Activated naive CD8-positive, alpha-beta T cell (primary cell): Measurements from ENCODE around the gene RNF5.
A peak's percentile ranks its signal among the peaks of the same experiment; 100 is the strongest.
"Not testable (repeated sequence)": the region's sequence is repeated elsewhere in the genome, so short reads cannot be mapped to it uniquely, and the experiment has no call there.

Experiments used
- H3K27ac Mint-ChIP-seq: one replicate; pipeline ENCODE4 v1.8.0; 2021; ENCODE audit warnings: mixed read lengths
- H3K27me3 Mint-ChIP-seq: one replicate; pipeline ENCODE4 v1.8.0; 2021; ENCODE audit warnings: mixed read lengths
- H3K36me3 Mint-ChIP-seq: one replicate; pipeline ENCODE4 v1.8.0; 2021; ENCODE audit warnings: mixed read lengths
- H3K4me1 Mint-ChIP-seq: one replicate; pipeline ENCODE4 v1.8.0; 2021; ENCODE audit warnings: low read depth, mixed read lengths
- H3K4me3 Mint-ChIP-seq: one replicate; pipeline ENCODE4 v1.8.0; 2021; ENCODE audit warnings: mild to moderate bottlenecking, mixed read lengths
- H3K9me3 Mint-ChIP-seq: one replicate; pipeline ENCODE4 v1.8.0; 2021; ENCODE audit warnings: low read depth, mixed read lengths

The RNF5 gene

GRCh38 chr6:32177183-32177787 lies 920 bp upstream of the RNF5 start:
- peaks cover 73% of the 10 kb centered on the region for H3K4me1 Mint-ChIP-seq
- H3K9me3 Mint-ChIP-seq, result no peaks in the 10 kb centered on the region
- H3K4me3 Mint-ChIP-seq, result peak overlapping the region; percentile 91
- peak overlapping the region; percentile 90 for H3K27ac Mint-ChIP-seq
- H3K36me3 Mint-ChIP-seq, result peaks cover 4% of the 10 kb centered on the region
- H3K27me3 Mint-ChIP-seq, result no peaks in the 10 kb centered on the region

- H3K27me3 Mint-ChIP-seq, result no peaks in the 10 kb centered on the region
- H3K4me3 Mint-ChIP-seq, result peak overlapping the region; percentile 91
- H3K36me3 Mint-ChIP-seq, result peaks cover 4% of the 10 kb centered on the region
- H3K9me3 Mint-ChIP-seq, result no peaks in the 10 kb centered on the region
- peaks cover 62% of the 10 kb centered on the region for H3K4me1 Mint-ChIP-seq
- H3K27ac Mint-ChIP-seq, result peak overlapping the region; percentile 90
These were observed 589 bp downstream of the RNF5 start for GRCh38 chr6:32178547-32179440.

DNA sequence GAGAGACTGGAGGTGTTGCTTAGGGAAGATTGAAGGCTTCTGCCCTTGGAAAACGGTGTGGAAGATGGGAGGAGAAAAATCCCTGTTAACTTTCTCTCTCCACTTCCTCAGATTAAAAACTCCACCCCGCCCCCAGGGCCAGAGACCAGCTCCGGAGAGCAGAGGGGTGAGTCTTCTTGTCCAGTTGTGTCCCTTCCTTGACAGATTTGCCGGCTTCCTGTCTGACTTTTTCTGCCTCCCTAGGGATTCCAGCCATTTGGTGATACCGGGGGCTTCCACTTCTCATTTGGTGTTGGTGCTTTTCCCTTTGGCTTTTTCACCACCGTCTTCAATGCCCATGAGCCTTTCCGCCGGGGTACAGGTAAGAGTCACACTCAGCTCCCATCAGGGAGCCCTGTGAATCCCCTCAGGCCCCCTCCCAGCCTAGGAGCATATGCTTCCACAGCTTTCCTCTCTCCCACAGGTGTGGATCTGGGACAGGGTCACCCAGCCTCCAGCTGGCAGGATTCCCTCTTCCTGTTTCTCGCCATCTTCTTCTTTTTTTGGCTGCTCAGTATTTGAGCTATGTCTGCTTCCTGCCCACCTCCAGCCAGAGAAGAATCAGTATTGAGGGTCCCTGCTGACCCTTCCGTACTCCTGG lies 1.7 kb downstream of the RNF5 start:
- H3K36me3 Mint-ChIP-seq, result peaks cover 4% of the 10 kb centered on the region
- H3K27me3 Mint-ChIP-seq, result no peaks in the 10 kb centered on the region
- peak overlapping the region; percentile 91 for H3K4me3 Mint-ChIP-seq
- peak overlapping the region; percentile 90 for H3K27ac Mint-ChIP-seq
- H3K9me3 Mint-ChIP-seq, result no peaks in the 10 kb centered on the region
- peaks cover 52% of the 10 kb centered on the region for H3K4me1 Mint-ChIP-seq

DNA sequence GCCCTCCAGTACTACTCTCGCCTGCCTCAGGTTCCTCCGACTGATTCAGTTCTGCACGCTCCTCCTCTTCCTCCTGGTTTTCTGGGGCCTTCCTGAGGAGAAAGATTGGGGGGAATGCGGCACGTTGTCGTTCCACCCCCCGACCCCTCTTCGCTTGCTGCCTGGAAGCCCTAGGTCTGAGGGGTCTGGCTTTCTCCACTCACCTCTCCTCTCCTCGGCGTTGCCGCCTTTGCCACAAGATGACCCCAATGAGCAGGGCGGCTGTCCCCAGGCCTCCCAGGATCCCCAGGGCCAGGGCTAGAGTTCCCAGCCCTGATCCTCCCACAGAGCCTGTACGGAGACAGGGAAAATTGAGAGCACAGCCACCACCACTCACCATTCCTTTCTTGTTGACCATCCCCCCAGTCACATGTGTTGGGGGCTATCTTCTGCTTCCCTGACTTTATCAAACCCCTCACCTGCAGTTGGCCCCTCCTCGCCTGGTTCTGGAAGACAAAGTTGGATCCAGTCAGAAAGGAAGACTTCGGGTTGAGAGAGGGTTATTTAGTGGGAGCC lies 3.0 kb downstream of the RNF5 start:
- no peak overlapping the region for H3K4me3 Mint-ChIP-seq
- peaks cover 56% of the 10 kb centered on the region for H3K4me1 Mint-ChIP-seq
- no peaks in the 10 kb centered on the region for H3K9me3 Mint-ChIP-seq
- H3K27me3 Mint-ChIP-seq, result no peaks in the 10 kb centered on the region
- peaks cover 8% of the 10 kb centered on the region for H3K36me3 Mint-ChIP-seq
- H3K27ac Mint-ChIP-seq, result peak overlapping the region; percentile 77

GRCh38 chr6:32181915-32182529 lies 3.8 kb downstream of the RNF5 start:
- H3K4me3 Mint-ChIP-seq, result no peak overlapping the region
- peak overlapping the region; percentile 77 for H3K27ac Mint-ChIP-seq
- no peaks in the 10 kb centered on the region for H3K27me3 Mint-ChIP-seq
- peaks cover 8% of the 10 kb centered on the region for H3K36me3 Mint-ChIP-seq
- H3K4me1 Mint-ChIP-seq, result peaks cover 56% of the 10 kb centered on the region
- H3K9me3 Mint-ChIP-seq, result no peaks in the 10 kb centered on the region

GRCh38 chr6:32182555-32182981 lies 4.4 kb downstream of the RNF5 start:
- Mint-ChIP-seq H3K27ac (peak overlapping the region; percentile 50), H3K9me3 (no peaks in the 10 kb centered on the region), H3K4me3 (no peak overlapping the region), H3K4me1 (peaks cover 56% of the 10 kb centered on the region), H3K27me3 (no peaks in the 10 kb centered on the region), H3K36me3 (peaks cover 12% of the 10 kb centered on the region)

DNA sequence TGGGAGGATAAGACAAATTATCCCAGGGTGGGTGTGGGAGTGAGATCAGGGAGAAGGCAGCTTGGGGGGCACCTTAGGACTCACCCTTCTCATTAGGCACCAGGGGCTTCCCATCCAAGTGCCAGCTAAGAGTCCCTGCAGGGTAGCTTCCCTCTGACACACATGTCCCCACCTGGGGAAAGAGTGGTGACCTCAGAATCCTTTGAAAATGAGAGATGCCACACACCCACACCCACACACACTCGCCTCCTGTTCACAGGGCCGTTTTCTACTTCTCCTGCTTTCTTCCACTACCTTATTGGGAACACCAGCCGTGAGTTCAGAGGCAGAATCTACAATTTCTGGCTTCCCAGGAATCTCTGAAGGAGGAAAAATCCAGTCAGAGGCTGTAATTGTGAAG lies 4.8 kb downstream of the RNF5 start:
- Mint-ChIP-seq H3K4me3 (no peak overlapping the region), H3K4me1 (peaks cover 59% of the 10 kb centered on the region), H3K9me3 (no peaks in the 10 kb centered on the region), H3K27me3 (no peaks in the 10 kb centered on the region), H3K27ac (peak overlapping the region; percentile 50), H3K36me3 (peaks cover 13% of the 10 kb centered on the region)

- H3K27me3 Mint-ChIP-seq, result no peaks in the 10 kb centered on the region
- peaks cover 13% of the 10 kb centered on the region for H3K36me3 Mint-ChIP-seq
- H3K4me1 Mint-ChIP-seq, result peaks cover 64% of the 10 kb centered on the region
- H3K27ac Mint-ChIP-seq, result peak overlapping the region; percentile 46
- H3K9me3 Mint-ChIP-seq, result no peaks in the 10 kb centered on the region
- no peak overlapping the region for H3K4me3 Mint-ChIP-seq
These were observed 5.4 kb downstream of the RNF5 start for GRCh38 chr6:32183483-32184083.

GRCh38 chr6:32184084-32184640 lies 6.0 kb downstream of the RNF5 start, which contains the start of gene AGER:
Gene AGER (minus strand): TSS chr6:32184253. CDS start chr6:32184222, 31 bp downstream.
- Mint-ChIP-seq H3K36me3 (peaks cover 15% of the 10 kb centered on the region), H3K27me3 (no peaks in the 10 kb centered on the region), H3K4me3 (no peak within 1 kb of the TSS), H3K27ac (peak within 1 kb of the TSS; percentile 61), H3K9me3 (no peaks in the 10 kb centered on the region), H3K4me1 (peaks cover 64% of the 10 kb centered on the region)

DNA sequence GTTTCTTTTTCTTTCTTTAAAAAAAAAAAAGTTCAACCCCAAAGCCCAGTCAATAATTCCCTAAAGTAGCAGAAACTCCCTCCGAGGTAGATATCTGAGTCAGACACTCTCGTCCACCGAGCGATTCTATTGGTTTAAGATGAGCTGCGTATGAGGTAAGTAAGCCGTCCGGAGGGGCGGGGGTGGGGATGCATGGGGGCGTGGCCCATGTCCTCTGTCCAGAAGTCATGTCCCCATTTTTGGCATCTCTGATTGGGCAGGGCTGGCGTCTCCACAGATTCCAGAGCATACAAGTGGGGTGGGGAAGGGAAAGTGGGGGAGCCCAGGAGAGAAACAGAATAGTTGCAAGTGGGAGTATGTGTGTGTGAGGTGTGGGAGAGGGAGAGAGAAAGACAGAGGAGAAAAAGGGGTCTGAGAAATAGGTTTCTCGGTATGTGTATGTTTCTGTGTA lies 7.5 kb downstream of the RNF5 start:
- Mint-ChIP-seq H3K4me1 (peaks cover 52% of the 10 kb centered on the region), H3K4me3 (peak overlapping the region; percentile 65), H3K36me3 (peaks cover 13% of the 10 kb centered on the region), H3K27ac (peak overlapping the region; percentile 94)
- not testable (repeated sequence) for H3K27me3 Mint-ChIP-seq, H3K9me3 Mint-ChIP-seq

- H3K9me3 Mint-ChIP-seq, H3K27me3 Mint-ChIP-seq: not testable (repeated sequence)
- Mint-ChIP-seq H3K4me1 (peaks cover 54% of the 10 kb centered on the region), H3K27ac (peak overlapping the region; percentile 94), H3K4me3 (peak overlapping the region; percentile 95), H3K36me3 (peaks cover 11% of the 10 kb centered on the region)
These were observed 8.1 kb downstream of the RNF5 start for GRCh38 chr6:32186151-32186840.

GRCh38 chr6:32187009-32187709 lies 9.0 kb downstream of the RNF5 start:
- Mint-ChIP-seq H3K4me1 (peaks cover 56% of the 10 kb centered on the region), H3K9me3 (no peaks in the 10 kb centered on the region), H3K27ac (peak overlapping the region; percentile 94)

More at GRCh38 chr6:32187009-32187709, 9.0 kb downstream of the RNF5 start:
- Mint-ChIP-seq H3K4me3 (peak overlapping the region; percentile 95), H3K36me3 (peaks cover 11% of the 10 kb centered on the region), H3K27me3 (no peaks in the 10 kb centered on the region)
